Ishikawa (cell line): ENCODE measurements around the gene MIS12.

ENCODE experiments used
- CEBPB ChIP-seq: IDR thresholded peaks from 2 replicates; pipeline ENCODE4 v1.6.1; 2012
- CREB1 ChIP-seq: IDR thresholded peaks from 2 replicates; pipeline ENCODE4 v1.6.1; 2012; ENCODE audit warnings: low read depth
- EGR1 ChIP-seq: IDR thresholded peaks from 2 replicates; pipeline ENCODE4 v1.6.1; 2012
- EP300 ChIP-seq: IDR thresholded peaks from 2 replicates; pipeline ENCODE4 v1.6.1; 2012; ENCODE audit warnings: borderline replicate concordance
- FOXM1 ChIP-seq: IDR thresholded peaks from 2 replicates; pipeline ENCODE4 v1.6.1; 2012; ENCODE audit warnings: low read depth, borderline replicate concordance
- MAX ChIP-seq: IDR thresholded peaks from 2 replicates; pipeline ENCODE4 v1.6.1; 2012
- NFIC ChIP-seq: IDR thresholded peaks from 2 replicates; pipeline ENCODE4 v1.6.1; 2012
- RAD21 ChIP-seq: IDR thresholded peaks from 2 replicates; pipeline ENCODE4 v1.6.1; 2012; ENCODE audit warnings: low read depth
- TAF1 ChIP-seq: IDR thresholded peaks from 2 replicates; pipeline ENCODE4 v1.6.1; 2012; ENCODE audit warnings: low read depth, mild to moderate bottlenecking
- TCF12 ChIP-seq: IDR thresholded peaks from 2 replicates; pipeline ENCODE4 v1.6.1; 2012; ENCODE audit warnings: low read depth
- TEAD4 ChIP-seq: IDR thresholded peaks from 2 replicates; pipeline ENCODE4 v1.6.1; 2012
- USF1 ChIP-seq: IDR thresholded peaks from 2 replicates; pipeline ENCODE4 v1.6.1; 2012
- YY1 ChIP-seq: IDR thresholded peaks from 2 replicates; pipeline ENCODE4 v1.6.1; 2012; ENCODE audit warnings: low read depth
- ZBTB7A ChIP-seq: IDR thresholded peaks from 2 replicates; pipeline ENCODE4 v1.6.1; 2012; ENCODE audit warnings: low read depth
- TF ChIP-seq, protein P1 (sequence below): IDR thresholded peaks from 2 replicates; pipeline ENCODE4 v1.6.1; 2012; ENCODE audit warnings: low read depth, mild to moderate bottlenecking

Gene MIS12, protein sequence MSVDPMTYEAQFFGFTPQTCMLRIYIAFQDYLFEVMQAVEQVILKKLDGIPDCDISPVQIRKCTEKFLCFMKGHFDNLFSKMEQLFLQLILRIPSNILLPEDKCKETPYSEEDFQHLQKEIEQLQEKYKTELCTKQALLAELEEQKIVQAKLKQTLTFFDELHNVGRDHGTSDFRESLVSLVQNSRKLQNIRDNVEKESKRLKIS

GRCh38 chr17:5486206-5487124 is at the start of gene MIS12:
MIS12 (plus strand) TSS chr17:5486566; CDS start chr17:5488863, 2,297 bp downstream.
- TF ChIP-seq MAX (peak; percentile 96), TEAD4 (peak; percentile 24; the same call in 1 of the 2 replicates), NFIC (no peak), ZBTB7A (no peak), EP300 (no peak), USF1 (no peak), YY1 (peak; percentile 57; the same call in 1 of the 2 replicates), FOXM1 (peak; percentile 71; the same call in 1 of the 2 replicates), RAD21 (no peak), EGR1 (no peak), TAF1 (peak; percentile 68), CEBPB (no peak), TCF12 (peak; percentile 45), CREB1 (peak; percentile 79)
- TF ChIP-seq, protein P1, sequence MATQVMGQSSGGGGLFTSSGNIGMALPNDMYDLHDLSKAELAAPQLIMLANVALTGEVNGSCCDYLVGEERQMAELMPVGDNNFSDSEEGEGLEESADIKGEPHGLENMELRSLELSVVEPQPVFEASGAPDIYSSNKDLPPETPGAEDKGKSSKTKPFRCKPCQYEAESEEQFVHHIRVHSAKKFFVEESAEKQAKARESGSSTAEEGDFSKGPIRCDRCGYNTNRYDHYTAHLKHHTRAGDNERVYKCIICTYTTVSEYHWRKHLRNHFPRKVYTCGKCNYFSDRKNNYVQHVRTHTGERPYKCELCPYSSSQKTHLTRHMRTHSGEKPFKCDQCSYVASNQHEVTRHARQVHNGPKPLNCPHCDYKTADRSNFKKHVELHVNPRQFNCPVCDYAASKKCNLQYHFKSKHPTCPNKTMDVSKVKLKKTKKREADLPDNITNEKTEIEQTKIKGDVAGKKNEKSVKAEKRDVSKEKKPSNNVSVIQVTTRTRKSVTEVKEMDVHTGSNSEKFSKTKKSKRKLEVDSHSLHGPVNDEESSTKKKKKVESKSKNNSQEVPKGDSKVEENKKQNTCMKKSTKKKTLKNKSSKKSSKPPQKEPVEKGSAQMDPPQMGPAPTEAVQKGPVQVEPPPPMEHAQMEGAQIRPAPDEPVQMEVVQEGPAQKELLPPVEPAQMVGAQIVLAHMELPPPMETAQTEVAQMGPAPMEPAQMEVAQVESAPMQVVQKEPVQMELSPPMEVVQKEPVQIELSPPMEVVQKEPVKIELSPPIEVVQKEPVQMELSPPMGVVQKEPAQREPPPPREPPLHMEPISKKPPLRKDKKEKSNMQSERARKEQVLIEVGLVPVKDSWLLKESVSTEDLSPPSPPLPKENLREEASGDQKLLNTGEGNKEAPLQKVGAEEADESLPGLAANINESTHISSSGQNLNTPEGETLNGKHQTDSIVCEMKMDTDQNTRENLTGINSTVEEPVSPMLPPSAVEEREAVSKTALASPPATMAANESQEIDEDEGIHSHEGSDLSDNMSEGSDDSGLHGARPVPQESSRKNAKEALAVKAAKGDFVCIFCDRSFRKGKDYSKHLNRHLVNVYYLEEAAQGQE, result no peak

GRCh38 chr17:5437721-5438317 is 48.5 kb upstream of the MIS12 start:
- TF ChIP-seq USF1, result no peak
- no peak for TF ChIP-seq CEBPB
- no peak for TF ChIP-seq TCF12
- no peak for TF ChIP-seq FOXM1
- TF ChIP-seq YY1, result no peak
- TF ChIP-seq EGR1, result no peak
- TF ChIP-seq, protein P1, result no peak
- TF ChIP-seq ZBTB7A, result no peak
- no peak for TF ChIP-seq NFIC
- no peak for TF ChIP-seq RAD21
- TF ChIP-seq TEAD4, result no peak
- no peak for TF ChIP-seq MAX
- TF ChIP-seq TAF1, result no peak
- TF ChIP-seq CREB1, result no peak
- TF ChIP-seq EP300, result no peak

DNA sequence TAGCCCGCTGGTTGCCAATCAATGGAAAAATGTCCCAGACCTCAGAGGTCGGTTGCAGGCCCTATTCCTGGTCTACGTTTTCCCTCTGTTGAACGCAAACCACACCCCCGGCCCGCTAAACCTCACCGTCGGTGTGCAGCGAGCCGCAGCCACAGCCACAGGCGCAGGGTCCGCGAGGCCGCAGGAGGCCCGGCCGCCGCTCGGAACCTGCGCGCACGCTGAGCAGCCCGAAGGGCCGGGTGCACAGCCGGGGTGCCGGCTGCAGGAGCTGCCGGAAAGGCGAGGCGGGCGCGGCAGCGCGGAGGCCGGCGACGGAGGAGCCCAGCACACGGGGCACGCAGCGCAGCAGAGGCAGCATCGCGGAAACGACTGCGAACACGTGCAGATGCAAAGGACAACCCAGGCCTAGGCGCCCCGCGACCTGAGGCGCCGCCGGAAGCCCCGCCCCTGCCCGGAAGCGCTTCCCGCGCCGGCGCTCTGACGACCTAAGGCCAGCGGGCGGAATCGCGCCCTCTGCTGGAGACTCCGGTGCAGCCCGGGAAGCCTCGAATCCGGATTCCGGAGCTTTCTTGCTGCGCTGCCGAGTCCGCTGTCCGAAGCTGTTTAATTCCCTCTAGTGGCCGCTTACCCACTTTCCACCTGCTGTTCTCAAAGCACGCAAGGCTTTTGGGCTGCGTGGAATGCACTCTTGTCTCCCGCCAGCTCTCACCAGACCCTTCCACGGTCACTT is 47.5 kb upstream of the MIS12 start, which contains the start of gene C1QBP:
Gene C1QBP (minus strand): TSS at position 440 of the 730 bp plus-strand sequence. CDS start 82 bp downstream, at position 358.
- TF ChIP-seq YY1 (no peak), USF1 (no peak), TEAD4 (no peak), ZBTB7A (no peak), TAF1 (peak; percentile 62), EGR1 (no peak), CREB1 (no peak), MAX (peak; percentile 97), RAD21 (peak; percentile 54), TCF12 (no peak), FOXM1 (no peak), EP300 (no peak)

DNA sequence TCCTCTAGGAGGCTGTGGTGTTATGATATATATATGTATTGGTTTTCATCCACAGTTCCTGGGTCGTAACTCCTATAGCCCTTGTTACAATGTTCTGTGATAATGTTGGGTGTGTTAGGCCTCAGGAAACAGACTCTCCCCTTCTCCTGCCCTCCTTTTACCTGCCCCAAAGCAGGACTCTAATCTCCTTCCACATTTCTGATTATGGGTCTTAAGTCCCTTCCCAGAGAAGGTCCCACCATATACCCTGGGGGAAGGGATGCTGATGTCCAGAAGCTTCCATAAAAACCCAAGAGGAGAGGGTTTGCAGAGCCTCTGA is 47.0 kb upstream of the MIS12 start:
- TF ChIP-seq YY1 (no peak), TEAD4 (no peak), CREB1 (no peak), TCF12 (no peak), USF1 (no peak), NFIC (no peak), EGR1 (no peak), FOXM1 (no peak), ZBTB7A (no peak), CEBPB (no peak)
- TF ChIP-seq, protein P1, result no peak
